ENCODE measurements around the gene GATAD2B.
"Not testable (repeated sequence)": the region's sequence is repeated elsewhere in the genome, so short reads cannot be mapped to it uniquely, and the experiment has no call there.

GATAD2B gene

DNA sequence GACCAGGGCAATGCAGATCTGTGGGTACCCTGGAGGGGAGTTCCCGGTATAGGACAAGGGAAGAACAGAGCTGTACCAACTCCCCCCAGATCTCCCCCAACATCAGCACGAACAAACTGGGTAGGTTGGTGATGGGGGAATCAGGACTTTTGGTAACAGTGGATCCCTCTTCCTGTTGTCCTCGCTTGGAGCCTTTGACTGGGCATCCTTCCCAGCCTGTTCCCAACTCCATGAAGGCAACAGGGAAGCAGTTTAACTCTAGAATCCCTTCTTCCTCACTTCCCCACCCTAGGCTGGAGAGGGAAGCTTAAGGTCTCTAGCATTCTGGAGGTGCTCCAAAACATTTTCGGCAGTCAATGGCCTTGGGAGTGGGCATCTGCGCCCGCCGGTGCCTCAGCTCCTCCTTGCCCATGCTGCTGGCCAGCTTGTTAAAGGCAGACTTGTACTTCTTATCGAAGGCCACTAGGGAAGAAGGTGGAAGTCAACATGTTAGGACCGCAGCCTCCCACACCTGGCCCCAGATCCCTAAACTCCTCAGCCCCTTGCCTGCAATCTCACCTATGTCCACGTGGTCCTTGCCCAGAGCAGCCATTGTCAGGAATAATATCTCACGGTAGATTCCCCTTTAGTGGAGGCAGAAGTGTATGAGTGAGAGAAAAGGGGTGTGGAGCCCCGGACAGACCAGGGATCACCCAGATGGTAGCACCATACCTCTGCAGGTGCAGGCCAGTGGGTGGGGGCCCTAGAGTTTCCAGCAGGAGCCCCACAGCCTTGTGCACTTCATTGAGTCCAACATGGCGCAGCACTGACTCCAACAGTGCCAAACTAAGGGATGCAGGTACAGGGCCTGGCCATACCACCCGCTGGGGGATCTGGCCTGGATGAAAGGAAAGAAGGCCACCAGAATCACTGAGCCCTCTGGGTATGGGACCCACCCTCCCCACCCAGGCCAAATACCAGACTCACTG lies 7.5 kb upstream of the GATAD2B start:
- no peak for DNase-seq (ENCODE audit: low spot score)

DNA sequence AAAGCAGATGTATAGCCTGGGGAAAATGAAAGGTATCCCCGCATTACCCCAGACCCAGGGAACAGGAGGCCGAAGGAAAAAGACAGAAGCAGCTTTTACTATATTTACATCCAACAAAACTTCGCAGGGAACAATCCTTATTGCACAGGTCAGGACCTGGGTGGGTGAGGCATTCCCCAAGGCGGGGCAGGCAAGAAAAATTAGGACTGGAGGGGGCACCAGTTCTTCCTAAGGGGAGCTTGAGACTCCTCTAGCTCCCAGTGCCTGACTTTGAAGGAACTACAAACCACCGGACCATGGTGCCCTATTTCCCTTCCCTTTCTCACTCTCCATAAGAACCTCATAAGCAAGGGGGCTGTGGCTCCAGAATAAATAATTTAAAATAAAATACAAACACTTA lies 6.7 kb upstream of the GATAD2B start:
- no peak for DNase-seq (ENCODE audit: low spot score)

DNA sequence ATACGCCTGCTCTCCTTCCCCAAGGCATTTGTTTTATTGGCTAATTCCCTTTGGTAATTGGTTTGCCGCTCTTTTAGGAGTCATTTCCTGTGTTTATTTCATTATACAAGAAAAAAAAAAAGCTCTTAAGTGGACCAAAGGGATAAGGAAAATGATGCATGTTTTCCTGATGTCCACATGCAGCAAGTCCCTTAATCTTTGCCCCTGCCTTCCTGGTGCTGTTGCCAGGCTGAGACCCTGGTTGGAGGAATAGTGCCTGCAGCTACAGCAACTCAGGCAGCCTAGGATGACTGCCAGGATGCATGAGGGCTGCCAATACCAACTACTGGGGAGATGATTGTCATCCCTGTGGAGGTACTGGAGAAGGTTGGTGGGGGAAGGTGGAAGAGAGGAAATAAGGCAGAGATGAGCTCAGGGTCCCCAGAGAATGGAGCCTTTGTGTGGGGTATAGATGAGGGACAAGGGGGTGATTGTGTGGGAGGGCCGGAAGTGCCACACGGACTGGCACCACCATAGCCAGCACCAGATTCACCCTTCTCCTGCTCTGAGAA lies 6.1 kb upstream of the GATAD2B start:
- DNase-seq (ENCODE audit: low spot score), result no peak

DNA sequence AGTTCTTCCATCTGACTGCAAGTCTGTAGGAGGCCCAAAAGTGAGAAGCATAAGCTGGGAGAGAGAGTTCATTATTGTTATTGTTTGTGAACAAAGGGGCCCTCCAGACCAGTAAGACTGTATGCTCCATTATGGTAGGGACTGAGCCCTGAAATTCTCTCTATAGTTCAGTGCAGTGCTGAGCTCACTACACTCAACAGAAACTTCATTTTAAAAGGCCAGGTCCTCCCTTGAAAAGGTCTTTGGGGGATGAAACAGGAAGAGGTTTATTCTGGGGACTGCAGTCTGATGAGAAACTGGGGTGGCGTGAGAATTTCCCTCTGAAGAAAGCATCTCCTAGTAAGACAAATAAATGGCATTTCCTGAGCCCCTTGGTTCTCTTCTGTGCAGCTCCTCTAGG lies 5.5 kb upstream of the GATAD2B start:
- no peak for DNase-seq (ENCODE audit: low spot score)

DNA sequence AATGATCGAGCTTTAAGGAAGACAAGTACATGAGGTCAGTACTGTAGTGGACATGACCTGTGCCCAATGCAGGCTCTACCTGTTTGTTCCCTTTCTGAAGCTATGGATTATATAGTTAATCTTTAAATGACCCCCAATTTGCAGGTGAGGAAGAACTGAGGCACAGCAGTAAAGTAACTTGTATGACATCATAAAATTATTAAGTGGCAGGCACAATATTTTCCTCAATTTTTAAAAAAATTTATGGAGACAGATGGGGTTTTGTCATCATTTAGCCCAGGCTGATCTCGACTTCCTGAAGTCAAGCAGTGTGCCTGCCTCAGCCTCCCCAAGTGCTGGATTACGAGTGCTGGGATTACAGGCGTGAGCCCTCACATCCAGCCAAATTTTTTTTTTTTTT lies 3.6 kb upstream of the GATAD2B start:
- no peak for DNase-seq (ENCODE audit: low spot score)

DNA sequence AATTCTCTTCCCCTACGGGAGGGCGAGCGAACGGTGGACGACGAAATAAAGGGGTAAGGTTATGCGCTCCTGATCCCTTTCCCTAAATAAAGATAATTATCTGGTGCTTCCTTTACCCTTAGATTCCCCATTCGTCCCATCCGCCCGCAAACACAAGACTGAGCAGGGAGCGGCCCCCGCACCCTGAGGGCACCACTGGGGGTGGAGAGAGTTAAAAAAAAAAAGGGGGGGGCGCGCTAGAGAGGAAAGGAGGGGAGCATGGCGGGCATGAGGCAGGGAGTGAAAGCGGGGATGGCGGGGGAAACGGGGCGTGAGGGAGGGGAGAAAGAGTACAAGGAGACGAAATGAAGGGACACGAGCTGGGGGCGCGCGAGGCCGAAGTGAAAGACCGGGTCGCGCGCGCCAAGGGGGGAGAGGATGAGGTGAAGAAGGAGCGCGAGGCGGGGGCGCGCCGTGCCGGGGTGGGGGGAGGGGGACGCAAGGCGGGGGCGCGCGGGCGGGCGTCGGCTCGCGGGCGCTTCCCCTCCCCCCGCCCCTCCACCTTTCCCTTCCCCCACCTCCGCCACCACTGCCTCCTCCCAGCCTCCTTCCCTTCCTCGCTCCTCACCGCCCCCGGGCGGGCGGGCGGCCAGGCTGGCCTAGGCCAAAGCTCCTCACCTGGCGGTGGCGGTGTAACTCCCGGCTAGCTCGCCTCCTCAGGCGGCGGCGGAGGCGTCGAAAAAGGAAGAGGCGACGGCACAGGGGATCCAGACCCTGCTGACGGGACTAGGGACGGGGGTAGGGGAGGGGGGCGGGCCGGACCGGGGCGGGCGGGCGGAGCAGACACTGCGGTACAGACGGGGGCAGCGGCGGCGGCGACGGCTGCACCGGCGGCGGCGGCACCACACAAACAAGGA lies 448 bp downstream of the GATAD2B start:
- no peak for DNase-seq (ENCODE audit: low spot score)

DNA sequence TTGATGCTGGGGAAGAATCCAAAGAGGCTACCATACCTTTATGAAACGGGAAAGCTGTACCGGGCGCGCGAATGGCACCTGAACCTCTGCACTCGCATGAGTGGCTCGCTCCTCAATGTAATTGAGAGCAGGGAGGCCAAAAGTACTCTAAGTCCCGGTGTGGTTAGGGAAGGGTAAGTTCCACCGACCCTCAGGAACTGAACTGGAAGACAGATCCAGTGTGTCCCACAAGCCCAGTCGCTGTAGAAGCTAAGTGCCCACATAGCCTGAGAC lies 1.0 kb downstream of the GATAD2B start:
- DNase-seq (ENCODE audit: low spot score), result no peak

DNA sequence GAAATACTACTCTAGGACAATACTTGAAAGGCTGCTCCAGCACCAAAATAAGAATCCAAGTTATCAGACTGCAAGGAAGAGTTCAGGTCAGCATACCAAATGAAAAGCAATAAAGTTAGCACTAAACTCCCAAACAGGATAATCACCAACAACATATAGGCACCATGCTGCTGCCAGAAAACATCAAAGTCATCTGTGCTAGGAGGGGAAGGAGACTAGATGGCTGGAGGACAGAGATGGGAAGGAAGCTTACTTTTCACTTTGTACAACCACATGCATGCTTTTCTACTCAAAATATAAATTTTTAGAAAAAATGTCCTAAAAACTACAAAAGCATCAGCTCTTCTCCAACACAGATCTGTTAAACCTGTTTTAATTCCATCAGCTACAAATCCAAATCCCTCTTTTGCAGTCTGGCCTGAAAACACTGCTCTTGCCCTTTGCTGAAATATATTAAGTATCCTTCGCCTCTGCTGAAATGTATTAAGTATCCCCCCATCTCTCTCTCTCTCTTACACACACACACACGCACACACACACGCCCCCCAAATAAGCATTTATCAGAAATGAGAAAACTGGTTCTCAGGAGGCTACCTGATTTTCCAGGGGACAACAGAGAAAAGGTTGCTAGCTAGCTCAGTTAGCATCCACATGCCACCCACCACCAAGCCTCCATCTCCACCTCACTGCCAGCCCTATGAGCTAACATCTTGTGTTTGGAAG lies 1.5 kb downstream of the GATAD2B start:
- no peak for DNase-seq (ENCODE audit: low spot score)

DNA sequence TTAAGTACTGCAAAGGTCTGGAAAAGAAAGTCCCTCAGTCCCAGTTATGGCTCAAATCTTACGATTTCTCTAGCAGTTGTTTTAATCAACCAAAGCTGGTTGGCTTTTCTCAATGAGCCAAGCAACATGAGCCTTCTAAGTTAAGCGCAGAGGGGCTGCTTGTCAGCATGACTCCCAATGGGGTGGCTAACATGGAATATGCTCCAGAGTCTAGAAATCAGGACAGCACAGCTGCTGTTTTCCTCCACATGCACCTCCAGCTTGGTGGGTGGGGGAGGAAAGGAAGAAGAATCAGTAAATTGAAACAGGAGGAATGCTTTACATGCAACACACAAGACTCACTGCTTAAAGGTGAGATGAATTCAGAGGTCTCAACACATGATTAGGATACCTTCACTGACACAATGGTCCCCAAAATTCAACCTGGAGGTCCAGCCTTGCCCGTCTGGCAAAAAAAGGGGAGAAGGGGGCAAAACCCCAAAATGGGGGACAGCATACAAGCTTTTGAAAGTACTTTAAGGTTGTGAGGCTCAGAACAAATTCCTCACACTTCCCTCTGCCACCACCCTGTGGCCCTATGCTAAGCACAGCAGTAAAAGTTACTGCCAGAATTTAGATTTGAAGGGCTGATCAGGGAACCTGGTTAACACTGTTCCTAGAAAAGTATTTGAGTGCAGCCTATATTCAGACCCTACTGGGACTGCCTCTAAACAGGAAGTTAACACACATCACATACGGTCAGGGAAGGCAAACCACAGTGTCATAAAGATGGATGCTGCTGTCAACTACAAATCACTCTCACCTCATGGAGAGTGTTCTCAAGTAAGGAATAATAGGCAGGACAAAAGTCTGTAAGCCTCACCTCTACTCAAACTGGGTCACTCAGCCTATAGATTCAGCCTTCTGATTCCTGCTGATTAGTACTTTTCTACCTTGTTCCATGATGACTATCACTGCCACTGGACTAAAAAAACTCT lies 2.6 kb downstream of the GATAD2B start:
- DNase-seq (ENCODE audit: low spot score), result no peak

DNA sequence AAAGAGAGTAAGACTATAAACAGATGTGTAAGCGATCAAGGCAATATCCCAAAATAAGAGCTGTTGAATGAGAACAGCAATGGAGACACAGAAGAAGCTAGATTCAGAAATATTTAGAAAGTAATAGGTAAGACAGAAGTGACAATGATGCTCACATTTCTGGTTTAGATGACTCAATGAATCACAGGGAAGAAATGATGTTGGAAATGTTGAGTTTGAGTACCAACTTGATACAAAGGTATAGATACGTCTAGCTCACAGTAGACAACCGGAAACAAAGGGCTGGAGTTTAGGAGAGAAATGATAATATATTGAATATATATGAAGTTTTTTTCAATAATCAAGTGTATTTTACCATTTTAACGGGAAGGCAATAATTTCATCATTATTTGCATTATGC lies 6.5 kb downstream of the GATAD2B start:
- no peak for DNase-seq (ENCODE audit: low spot score)

DNA sequence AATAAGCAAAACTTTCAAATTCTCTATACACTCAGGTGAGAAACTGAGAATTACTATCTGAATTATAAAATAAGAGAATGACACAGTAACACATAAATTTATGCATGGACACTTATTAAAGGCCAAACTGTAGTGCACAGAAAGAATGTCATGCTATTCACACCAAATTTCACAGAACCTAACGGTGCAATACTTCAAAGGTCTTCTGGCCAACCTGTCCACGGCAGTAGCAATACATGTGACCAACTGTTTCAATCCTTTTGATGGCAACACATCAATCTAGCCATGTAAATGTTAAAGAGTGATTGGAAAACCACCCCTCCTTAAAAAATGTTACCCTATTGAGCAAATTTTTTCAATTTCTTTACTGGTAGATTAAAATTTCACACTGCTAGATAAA lies 10.4 kb downstream of the GATAD2B start:
- no peak for DNase-seq (ENCODE audit: low spot score)

DNA sequence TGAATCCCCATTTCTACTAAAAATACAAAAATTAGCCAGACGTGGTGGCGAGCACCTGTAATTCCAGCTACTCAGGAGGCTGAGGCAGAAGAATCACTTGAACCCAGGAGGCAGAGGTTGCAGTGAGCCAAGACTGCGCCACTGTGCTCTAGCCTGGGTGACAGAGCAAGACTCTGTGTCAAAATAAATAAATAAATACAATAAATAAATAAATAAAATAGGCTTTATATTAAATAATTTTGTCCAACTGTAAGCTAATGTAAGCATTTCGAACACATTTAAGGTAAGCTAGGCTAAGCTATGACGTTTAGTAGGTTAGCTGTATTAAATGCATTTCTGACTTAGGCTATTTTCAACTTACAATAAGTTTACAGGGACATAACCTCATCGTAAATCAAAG lies 12.2 kb downstream of the GATAD2B start:
- DNase-seq (ENCODE audit: low spot score), result not testable (repeated sequence)

DNA sequence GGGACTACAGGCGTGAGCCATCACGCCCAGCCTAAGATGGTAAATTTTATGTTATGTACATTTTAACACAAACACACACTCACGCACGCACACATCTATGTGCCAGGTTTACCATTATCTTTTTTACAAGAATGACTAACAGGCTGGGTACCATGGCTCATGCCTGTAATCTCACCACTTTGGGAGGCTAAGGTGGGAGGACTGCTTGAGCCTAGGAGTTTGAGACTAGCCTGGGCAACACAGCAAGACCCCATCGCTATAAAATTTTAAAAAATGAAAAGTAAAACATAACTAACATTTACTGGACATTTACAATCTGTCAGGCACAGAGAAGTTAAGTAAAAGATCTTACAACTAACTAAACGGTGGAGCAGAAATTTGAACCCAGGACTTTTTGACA lies 14.7 kb downstream of the GATAD2B start:
- DNase-seq (ENCODE audit: low spot score), result no peak

DNA sequence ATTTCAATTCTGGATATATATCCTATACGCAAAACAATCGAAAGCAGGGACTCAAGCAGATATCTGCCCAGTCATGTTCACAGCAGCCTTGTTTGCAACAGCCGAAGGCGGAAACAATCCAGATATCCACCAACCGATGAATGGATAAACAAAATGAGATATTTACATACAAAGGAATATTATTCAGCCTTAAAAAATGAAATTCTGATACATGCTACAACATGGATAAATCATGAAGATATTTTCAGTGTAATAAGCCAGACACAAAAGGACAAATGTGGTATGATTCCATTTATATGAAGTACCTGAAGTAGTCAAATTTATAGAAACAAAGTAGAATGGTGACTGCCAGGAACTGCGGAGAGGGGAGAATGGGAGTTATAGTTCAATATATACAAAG lies 15.6 kb downstream of the GATAD2B start:
- DNase-seq (ENCODE audit: low spot score), result no peak

DNA sequence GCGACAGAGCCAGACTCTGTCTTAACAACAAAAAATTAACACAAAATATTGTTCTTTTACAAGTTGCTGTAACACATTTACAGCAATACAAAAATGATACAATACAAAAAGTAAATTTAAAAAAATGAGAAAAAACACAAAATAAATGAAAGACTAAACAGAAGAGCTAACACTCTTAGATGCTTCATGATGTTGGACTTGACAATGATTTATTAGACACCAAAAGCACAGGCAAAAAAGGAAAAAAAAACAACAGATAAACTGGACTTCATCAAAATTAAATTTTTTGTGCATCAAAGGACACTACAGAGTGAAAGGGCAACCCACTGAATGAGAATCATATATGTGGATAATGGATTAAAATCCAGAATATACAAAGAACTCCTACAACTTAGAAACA lies 16.4 kb downstream of the GATAD2B start:
- no peak for DNase-seq (ENCODE audit: low spot score)

DNA sequence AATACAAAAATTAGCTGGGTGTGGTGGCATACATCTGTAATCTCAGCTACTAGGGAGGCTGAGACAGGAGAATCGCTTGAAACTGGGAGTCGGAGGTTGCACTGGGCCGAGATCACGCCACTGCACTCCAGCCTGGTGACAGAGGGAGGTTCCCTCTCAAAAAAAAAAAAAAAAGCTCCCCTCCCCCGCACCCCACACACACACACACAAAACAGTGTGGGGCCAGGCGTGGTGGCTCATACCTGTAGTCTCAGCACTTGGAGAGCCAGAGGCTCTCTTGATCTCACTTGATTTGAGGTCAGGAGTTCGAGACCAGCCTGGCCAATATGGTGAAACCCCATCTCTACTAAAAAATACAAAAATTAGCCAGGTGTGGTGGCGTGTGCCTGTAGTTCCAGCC lies 16.9 kb downstream of the GATAD2B start:
- DNase-seq (ENCODE audit: low spot score), result not testable (repeated sequence)

DNA sequence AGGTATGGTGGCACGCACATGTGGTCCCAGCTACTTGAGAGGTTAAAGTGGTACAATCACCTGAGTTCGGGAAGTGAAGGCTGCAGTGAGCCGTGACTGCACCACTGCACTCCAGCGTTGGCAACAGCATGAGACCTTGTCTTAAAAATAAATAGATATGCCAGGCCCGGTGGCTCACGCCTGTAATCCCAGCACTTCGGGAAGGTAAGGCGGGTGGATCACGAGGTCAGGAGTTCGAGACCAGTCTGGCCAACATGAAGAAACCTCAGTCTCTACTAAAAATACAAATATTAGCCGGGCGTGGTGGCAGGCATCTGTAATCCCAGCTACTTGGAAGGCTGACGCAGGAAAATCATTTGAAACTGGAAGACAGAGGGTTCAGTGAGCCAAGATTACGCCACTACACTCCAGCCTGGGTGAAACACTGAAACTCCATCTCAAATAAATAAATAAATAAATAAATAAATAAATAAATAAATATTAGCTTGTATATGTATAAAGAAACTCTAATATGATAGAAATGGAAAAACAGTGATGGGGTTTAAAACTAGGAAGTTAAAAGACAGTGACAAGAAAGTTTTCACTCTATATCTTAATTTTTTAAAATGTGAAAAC lies 18.8 kb downstream of the GATAD2B start:
- DNase-seq (ENCODE audit: low spot score), result no peak

DNA sequence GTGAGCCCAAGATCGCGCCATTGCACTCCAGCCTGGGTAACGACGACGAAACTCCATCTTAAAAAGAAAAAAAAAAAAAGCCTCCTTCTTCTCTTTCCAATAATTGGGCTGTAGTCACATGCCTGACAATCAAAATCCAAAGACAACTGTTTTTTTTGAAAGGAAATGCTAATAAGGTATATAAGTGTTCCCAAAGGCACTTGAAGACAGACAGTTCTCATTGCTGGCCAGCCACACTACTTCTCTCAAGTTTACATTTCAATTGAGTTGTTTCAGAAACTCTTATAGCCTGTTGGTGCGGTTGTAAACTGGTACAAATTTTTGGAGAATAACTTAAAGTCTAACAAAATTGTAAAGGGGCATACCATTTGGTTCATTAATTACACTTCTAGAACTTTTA lies 23.3 kb downstream of the GATAD2B start:
- DNase-seq (ENCODE audit: low spot score), result no peak

DNA sequence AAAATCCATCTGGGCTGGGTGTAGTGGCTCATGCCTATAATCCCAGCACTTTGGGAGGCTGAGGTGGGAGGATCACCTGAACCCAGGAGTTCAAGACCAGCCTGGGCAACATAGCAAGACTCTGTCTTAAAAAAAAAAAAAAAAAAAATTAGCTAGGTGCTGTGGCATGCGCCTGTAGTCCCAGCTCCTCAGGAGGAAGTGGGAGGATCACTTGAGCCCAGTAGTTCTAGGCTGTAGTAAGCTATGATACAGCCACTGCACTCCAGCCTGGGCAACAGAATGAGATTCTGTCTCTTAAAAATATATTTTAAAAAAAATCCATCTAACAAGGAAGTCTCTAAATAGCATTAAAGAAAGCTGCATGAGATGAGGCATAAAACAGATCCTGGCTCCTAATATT lies 26.9 kb downstream of the GATAD2B start:
- not testable (repeated sequence) for DNase-seq (ENCODE audit: low spot score)

DNA sequence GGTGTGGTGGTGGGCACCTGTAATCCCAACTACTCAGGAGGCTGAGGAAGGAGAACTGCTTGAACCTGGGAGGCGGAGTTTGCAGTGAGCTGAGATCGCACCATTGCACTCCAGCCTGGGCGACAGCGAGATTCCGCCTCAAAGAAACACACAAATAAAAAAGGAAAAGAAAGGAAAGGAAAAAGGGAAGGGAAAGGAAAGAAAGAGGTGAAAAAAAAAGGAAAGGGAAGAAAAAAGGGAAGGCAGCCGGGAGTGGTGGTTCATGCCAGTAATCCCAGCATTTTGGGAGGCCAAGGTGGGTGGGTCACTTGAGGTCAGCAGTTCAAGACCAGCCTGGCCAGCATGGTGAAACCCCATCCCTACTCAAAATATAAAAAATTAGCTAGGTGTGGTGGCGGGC lies 31.7 kb downstream of the GATAD2B start:
- not testable (repeated sequence) for DNase-seq (ENCODE audit: low spot score)

DNA sequence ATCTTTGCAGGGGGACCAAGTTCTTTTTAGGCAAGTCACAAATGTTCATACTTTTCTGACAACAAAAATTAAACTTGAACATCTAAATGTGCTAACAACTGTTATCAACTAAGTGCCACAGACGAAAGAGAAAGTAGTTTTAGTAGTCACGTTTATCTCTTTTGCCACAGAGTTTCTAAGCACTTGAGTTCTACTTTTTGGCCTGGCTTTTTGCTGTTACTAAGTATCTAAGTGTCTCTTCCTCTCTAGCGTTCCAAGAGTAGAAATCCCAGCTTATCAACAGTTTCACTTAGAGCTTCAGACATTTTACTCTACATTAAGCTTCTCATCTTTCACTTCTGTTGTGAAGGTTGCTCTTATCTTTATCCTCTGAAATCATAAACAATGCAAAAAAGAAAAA lies 34.2 kb downstream of the GATAD2B start:
- no peak for DNase-seq (ENCODE audit: low spot score)

Measured in left forelimb (tissue), 1 donor.